Measurements from ENCODE around the gene PXDN. TPM values are rescaled to one million over a fixed set of nuclear protein-coding genes. Genes with fewer than 3 reads are reported as not detected.

The PXDN gene
- total RNA-seq, 1 donor from 2014 or later, result 35.6 TPM

- no peak for DNase-seq
Observed at GRCh38 chr2:1752751-1753150, 8.4 kb upstream of the PXDN start.

- no peak for DNase-seq
Observed at GRCh38 chr2:1751767-1752725, 7.7 kb upstream of the PXDN start.

GRCh38 chr2:1750933-1751766, 6.8 kb upstream of the PXDN start:
- peak; percentile 58 for DNase-seq

- no peak for DNase-seq
Observed at GRCh38 chr2:1750270-1750932, 6.1 kb upstream of the PXDN start.

GRCh38 chr2:1749489-1750119, 5.3 kb upstream of the PXDN start:
- no peak for DNase-seq

GRCh38 chr2:1748741-1749488, 4.6 kb upstream of the PXDN start:
- DNase-seq, result no peak

GRCh38 chr2:1748176-1748740, 3.9 kb upstream of the PXDN start:
- no peak for DNase-seq

- no peak for DNase-seq
Observed at GRCh38 chr2:1747065-1747941, 3.0 kb upstream of the PXDN start.

GRCh38 chr2:1746174-1747064, 2.1 kb upstream of the PXDN start:
- no peak for DNase-seq

- no peak for DNase-seq
Observed at GRCh38 chr2:1745171-1746023, 1.1 kb upstream of the PXDN start.

- DNase-seq, result no peak
Observed at GRCh38 chr2:1744151-1744445, 217 bp downstream of the PXDN start.

GRCh38 chr2:1743396-1744150, 742 bp downstream of the PXDN start:
- DNase-seq, result no peak

GRCh38 chr2:1742681-1743395, 1.5 kb downstream of the PXDN start:
- peak; percentile 56 for DNase-seq

GRCh38 chr2:1742301-1742680, 2.0 kb downstream of the PXDN start:
- no peak for DNase-seq

- no peak for DNase-seq
Observed at GRCh38 chr2:1741851-1742250, 2.5 kb downstream of the PXDN start.

- DNase-seq, result no peak
Observed at GRCh38 chr2:1740716-1741589, 3.4 kb downstream of the PXDN start.
